OCI-M2 (cell line): ENCODE measurements around the gene CBY1.
A peak's percentile ranks its signal among the peaks of the same experiment; 100 is the strongest.

Source experiments
- DNase-seq: peaks from one replicate; lab custom pipeline; 2025; ENCODE audit not compliant: unreplicated experiment; lab: John Stamatoyannopoulos, UW

Gene CBY1

DNA sequence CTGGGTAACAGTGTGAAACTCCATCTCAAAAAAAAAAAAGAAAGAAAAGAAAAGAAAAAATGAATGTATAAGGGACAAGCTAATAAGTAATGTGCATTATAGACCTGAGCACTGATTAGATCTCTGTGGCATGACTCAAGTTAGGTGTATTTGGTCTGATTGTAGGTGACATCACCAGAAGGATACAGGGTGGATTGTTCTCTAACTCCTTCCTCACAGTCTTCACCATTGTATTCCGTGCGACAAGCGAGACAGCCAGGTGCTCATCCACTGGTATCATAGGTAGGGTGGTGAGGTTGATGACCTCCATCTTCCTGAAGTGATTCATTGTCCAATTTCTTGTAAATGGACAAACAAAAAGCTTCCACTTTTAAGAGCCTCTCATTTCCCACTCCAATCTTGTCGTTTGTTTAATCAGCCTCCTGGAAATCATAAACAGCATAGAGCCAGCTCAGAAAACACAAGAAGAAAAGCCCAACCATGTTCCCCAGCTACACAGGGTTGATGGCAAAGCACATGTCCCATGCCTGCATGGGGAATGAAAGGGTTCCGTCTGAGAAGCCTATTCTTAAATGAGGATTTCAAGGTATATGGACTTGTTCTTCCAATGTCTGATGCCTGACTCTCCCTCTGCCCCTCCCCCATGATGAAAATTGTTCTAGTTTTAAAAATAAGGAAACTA lies 6.5 kb upstream of the CBY1 start:
- DNase-seq = no peak

GRCh38 chr22:38652859-38653258 lies 3.6 kb upstream of the CBY1 start:
- no peak for DNase-seq

DNA sequence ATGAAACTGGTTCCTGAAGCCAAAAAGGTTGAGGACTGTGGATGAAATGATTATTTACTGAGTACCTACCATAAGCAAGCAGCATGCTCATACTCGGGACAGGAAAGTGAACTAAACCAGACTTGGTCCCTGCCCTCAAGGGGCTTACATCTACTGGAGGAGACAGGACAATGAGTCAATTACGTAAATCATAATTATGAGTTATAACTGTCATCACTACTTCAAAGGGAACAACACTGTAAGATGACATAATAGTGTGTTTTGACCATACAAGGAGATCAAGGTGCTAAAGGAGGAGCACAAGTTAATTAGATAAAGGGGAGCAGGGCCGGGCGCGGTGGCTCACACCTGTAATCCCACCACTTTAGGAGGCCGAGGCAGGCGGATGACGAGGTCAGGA lies 2.7 kb upstream of the CBY1 start:
- DNase-seq = no peak

- no peak for DNase-seq
Measured at GRCh38 chr22:38655519-38656255, 751 bp upstream of the CBY1 start.

DNA sequence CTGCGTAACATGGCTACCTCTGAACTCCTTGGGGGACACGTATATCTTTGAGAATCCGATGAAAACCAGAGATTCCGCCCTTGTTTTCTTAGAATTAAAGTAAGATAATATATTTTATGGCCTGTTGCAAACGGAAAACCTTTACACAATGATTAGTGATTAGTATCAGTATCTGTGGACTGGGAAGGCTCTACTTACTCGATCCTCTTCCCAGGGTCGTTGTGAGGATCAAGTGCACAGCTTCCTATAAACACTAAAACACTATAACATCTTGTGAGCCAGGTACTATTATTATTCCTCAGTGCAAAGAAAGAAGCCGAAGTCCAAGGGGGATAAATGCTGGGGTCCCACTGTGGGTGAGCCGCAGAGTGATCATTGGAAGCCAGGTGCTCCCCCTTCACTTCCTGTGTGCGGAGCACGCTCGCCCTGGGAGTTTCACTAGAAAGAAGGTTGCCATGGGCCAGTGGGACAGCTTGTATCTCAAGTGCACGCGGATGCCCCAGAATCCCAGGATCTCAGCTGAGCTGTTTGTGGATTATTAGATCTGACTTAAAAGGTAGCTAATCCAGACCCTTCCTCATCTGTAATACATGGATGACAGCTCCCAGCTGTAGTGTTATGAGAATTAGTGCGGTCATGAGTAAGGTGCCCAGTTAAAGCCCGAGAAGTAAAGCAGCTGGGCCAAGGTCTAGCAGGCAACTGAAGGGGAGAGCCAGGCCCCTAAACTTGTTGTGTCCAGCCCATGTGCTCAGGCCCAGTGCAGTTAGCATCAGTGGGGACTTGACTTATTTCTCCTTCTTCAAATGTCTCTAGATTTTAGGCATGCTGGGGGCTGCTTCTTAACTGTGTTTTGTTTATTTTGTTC lies 839 bp downstream of the CBY1 start:
- no peak for DNase-seq

DNA sequence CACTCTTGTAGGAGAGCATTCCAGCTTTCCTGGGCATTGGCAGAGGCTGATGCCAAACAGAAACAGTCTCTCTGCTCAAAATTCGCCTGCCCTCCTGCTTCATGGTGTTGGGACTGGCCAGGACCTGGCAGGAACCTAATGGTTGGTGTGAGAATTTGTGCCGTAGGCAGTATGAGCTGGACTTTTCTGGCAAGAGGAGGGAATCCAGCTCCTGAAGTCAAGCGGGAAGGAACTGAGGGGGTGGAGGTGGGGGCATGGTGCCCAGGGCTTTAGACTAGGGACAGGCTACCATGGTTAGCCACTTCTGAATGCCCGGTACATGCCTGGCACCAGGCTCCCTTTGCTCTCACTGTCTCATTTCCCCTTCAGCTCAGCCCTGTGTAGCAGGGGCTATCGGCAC lies 18.4 kb downstream of the CBY1 start:
- DNase-seq = no peak

DNA sequence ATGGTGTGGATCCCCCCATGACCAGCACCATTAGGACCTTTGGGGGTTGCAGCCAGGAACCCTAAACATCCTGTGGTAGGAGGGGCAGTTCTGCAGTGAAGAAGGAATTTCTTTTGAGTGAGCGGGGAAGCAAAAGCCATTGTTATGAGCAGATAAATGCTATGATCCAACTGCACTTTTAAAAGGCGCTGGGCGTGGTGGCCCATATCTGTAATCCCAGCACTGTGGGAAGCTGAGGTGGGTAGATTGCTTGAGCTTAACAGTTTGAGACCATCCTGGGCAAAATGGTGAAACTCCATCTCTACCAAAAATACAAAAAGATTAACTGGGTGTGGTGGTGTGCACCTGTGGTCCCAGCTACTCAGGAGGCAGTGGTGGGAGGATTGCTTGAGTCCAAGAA lies 19.4 kb downstream of the CBY1 start:
- no peak for DNase-seq

- DNase-seq = peak; percentile 50
Measured at GRCh38 chr22:38681582-38682335, 25.3 kb downstream of the CBY1 start, which contains the start of gene TOMM22. TSS of gene TOMM22 (plus strand) at chr22:38681957. CDS start at chr22:38681979, 22 bp downstream.

- no peak for DNase-seq
Measured at GRCh38 chr22:38684895-38685294, 28.5 kb downstream of the CBY1 start.

GRCh38 chr22:38685761-38686160 lies 29.3 kb downstream of the CBY1 start:
- no peak for DNase-seq

DNA sequence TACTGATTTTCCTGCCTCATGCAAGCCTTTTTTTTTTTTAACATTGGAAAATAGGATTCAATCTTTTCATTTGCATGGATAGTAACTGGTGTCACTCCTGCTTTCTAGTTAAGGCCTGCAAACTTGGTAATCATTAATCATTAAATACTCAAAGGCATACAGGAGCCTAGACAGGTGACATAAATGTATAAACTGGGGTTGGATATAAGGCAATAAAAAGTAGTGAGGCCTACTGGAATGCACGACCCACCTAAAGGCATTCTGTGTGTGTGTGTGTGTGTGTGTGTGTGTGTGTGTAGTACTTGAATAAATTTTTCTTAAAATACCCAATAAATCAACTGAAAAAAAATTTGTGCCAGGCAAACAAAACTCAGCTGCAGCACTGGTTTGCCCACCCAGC lies 33.2 kb downstream of the CBY1 start:
- DNase-seq = no peak

GRCh38 chr22:38694049-38694448 lies 37.6 kb downstream of the CBY1 start:
- no peak for DNase-seq

DNA sequence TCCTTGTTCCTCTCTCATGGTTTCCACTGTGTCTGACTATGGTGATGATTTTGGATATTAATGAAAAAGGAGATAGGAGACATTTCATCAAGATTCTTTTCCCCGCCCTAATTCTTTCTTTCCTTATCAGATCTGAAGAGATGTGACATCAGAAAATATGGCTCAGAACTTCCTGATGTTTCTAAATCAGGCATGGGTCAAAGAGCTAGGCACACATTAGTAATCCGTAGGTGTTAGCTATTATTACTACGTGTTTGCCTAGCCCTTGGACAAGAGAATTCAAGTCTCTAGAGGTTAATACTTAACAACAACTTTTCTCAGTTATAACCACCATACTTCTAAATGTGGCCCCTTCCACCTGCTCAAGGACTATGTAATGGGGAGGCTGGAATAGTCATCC lies 38.5 kb downstream of the CBY1 start:
- no peak for DNase-seq

- DNase-seq = no peak
Measured at GRCh38 chr22:38696606-38697424, 40.4 kb downstream of the CBY1 start.

DNA sequence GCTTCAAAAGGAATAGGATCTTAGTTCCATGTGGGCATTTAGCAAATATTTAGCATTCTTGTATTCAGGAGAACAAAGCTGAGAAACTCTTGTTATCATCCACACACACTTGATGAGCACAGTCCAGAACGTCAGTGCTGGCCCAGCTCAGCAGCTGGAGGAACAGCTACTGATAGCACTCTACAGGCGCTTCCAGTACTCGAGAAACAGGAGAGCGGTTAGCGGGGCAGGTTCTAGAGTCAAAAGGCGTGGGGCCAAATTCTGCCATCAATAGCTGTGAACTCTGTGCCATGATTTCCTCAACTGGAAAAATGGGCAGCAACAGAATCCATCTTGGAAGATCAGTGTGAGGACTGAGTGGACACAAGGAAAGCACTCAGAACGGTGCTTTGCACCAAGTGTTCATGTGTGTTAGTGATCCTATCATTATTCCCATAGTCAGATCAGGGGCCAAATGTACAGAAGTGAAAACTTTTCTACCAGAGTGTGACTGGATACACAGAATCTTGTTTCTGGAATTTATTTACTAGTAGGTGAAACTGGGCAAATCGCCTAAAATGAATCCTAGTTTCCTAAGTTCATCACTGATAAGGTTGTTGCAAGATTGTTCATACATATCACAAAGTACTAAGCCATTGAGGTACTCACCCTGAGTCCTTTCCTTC lies 41.1 kb downstream of the CBY1 start:
- DNase-seq = no peak

DNA sequence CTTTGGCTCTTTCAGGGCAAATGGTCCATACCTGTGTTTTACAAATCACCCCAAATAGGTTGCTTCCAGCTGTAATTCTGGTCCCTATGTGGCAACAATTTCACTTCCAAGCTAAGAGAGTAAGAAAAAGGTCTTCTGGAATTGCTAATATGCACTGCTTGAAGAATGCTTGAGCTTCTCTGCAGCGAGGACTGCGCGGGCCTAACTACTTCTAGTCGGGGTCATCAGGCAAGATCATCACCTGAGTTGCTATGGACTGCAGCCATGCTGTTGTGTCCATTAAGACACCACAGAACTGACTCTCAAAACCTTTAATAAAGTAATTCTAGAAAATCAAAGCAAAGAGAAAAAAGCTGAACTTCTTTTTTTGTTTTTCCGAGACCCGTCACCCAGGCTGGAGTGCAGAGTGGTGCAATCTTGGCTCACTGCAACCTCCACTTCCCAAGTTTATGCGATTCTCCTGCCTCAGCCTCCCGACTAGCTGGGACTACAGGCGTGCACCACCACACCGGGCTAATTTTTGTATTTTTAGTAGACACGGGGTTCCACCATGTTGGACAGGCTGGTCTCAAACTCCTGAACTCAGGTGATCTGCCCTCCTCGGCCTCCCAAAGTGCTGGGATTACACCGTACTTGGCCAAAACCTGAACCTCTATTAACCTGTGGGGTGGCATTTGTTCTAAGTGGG lies 42.1 kb downstream of the CBY1 start:
- no peak for DNase-seq

- no peak for DNase-seq
Measured at GRCh38 chr22:38699143-38699542, 42.7 kb downstream of the CBY1 start.

GRCh38 chr22:38699784-38700183 lies 43.3 kb downstream of the CBY1 start:
- no peak for DNase-seq

DNA sequence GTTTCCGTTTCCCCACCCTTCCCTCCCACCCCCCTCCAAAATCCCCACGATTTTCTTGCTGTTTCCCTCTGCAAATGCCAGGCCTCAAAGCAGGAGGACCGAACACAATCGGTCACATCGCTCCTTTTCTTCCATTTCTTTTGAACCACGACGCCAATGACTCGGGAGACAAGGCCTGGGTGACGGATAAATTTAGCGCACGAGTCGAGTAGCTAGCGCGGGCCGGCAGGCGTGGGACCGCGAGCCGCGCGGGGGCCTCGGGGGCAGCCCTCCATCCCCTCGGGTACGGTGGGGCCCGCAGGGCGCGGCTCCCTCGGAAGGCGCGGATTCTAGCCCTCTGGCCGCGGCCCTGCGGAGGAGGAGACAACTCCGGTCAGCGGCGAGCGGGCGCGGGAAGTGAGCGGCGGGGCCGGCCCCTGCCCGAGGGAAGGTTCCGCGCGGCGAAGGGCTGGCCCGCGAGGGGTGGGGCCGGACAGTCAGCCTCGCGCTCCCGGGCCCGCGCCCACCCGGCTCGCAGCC lies 43.9 kb downstream of the CBY1 start:
- no peak for DNase-seq
